ENCODE measurements around the gene CDSN. TPM values are rescaled to one million over a fixed set of nuclear protein-coding genes. Genes with fewer than 3 reads are reported as not detected.

The CDSN gene
- total RNA-seq, 4 donors from 2014 or later = 0.34 TPM; not detected in 3

- WGBS, 2 donors = 91 to 96% methylated on average over 5 of the region's 5 CpGs
- TF ChIP-seq CTCF (IDR thresholded peaks at IDR 0.05) (no peak), POLR2A (IDR thresholded peaks at IDR 0.05) (no peak)
- intact Hi-C loops (cut with DNase I) = no loop called here
- no peak within 1 kb of the TSS for H3K4me3 ChIP-seq (replicated peaks in 1 of 3)
- H3K36me3 ChIP-seq = no peaks in the 10 kb centered on the region
- peaks cover 16 to 41% of the 10 kb centered on the region in 2 donors for H3K4me1 ChIP-seq
- no peak for DNase-seq
- H3K9me3 ChIP-seq = no peaks in the 10 kb centered on the region
- peak within 1 kb of the TSS in 1 of 3 donors; percentile 82 for H3K27ac ChIP-seq
- no peaks in the 10 kb centered on the region for H3K27me3 ChIP-seq
Measured at GRCh38 chr6:31112478-31112877, 7.8 kb downstream of the CDSN start, which contains the start of gene C6orf15. C6orf15 (minus strand) TSS chr6:31112575; CDS start chr6:31112555, 20 bp downstream.

- Histone ChIP-seq H3K4me3 (replicated peaks in 1 of 3) (no peak overlapping the region), H3K27me3 (no peaks in the 10 kb centered on the region), H3K9me3 (no peaks in the 10 kb centered on the region), H3K36me3 (no peaks in the 10 kb centered on the region), H3K4me1 (peaks cover 16 to 34% of the 10 kb centered on the region in 2 donors), H3K27ac (no peak overlapping the region)
- DNase-seq = no peak
- intact Hi-C loops (cut with DNase I) = no loop called here
- no peak for TF ChIP-seq POLR2A (IDR thresholded peaks at IDR 0.05)
- WGBS, 2 donors = 83 to 91% methylated on average over 7 to 13 of the region's 13 CpGs
Measured at GRCh38 chr6:31111712-31112111, 8.5 kb downstream of the CDSN start.

- WGBS, 2 donors = 70 to 74% methylated on average over 11 of the region's 11 CpGs
- Histone ChIP-seq H3K36me3 (no peaks in the 10 kb centered on the region), H3K9me3 (no peaks in the 10 kb centered on the region), H3K4me1 (peaks cover 16 to 27% of the 10 kb centered on the region in 2 donors), H3K4me3 (replicated peaks in 1 of 3) (no peak overlapping the region), H3K27me3 (no peaks in the 10 kb centered on the region), H3K27ac (no peak overlapping the region)
- DNase-seq = no peak
- TF ChIP-seq CTCF (IDR thresholded peaks at IDR 0.05) = no peak
- no peak for TF ChIP-seq POLR2A (IDR thresholded peaks at IDR 0.05)
- intact Hi-C loops (cut with DNase I) = no loop called here
Measured at GRCh38 chr6:31110825-31111582, 9.2 kb downstream of the CDSN start.

GRCh38 chr6:31107052-31107451 is 13.2 kb downstream of the CDSN start:
- Histone ChIP-seq H3K36me3 (no peaks in the 10 kb centered on the region), H3K9me3 (no peaks in the 10 kb centered on the region), H3K27ac (no peak overlapping the region), H3K4me1 (peaks cover 0 to 2% of the 10 kb centered on the region in 2 donors), H3K27me3 (no peaks in the 10 kb centered on the region), H3K4me3 (replicated peaks in 1 of 3) (no peak overlapping the region)
- intact Hi-C loops (cut with DNase I) = no loop called here
- WGBS, 2 donors = 84 to 89% methylated on average over 4 of the region's 4 CpGs
- TF ChIP-seq POLR2A (IDR thresholded peaks at IDR 0.05) (no peak), CTCF (IDR thresholded peaks at IDR 0.05) (no peak)
- no peak for DNase-seq

- 93 to 95% methylated on average over 2 of the region's 2 CpGs for WGBS, 2 donors
- intact Hi-C loops (cut with DNase I) = no loop called here
- no peaks in the 10 kb centered on the region for H3K36me3 ChIP-seq
- H3K9me3 ChIP-seq = no peaks in the 10 kb centered on the region
- no peak for DNase-seq
- no peak overlapping the region for H3K4me3 ChIP-seq (replicated peaks in 1 of 3)
- H3K27ac ChIP-seq = no peak overlapping the region
- H3K4me1 ChIP-seq = peaks cover 0 to 3% of the 10 kb centered on the region in 2 donors
- no peak for TF ChIP-seq CTCF (IDR thresholded peaks at IDR 0.05)
- TF ChIP-seq POLR2A (IDR thresholded peaks at IDR 0.05) = no peak
- H3K27me3 ChIP-seq = no peaks in the 10 kb centered on the region
Measured at GRCh38 chr6:31103136-31103535, 17.1 kb downstream of the CDSN start.

Data from thyroid gland (tissue), 4 donors.